GM19438 (cell line): ENCODE data around the gene JAKMIP1.
"Not testable (repeated sequence)": the region's sequence is repeated elsewhere in the genome, so short reads cannot be mapped to it uniquely, and the experiment has no call there.

ENCODE experiments used
- ATAC-seq: cut with Tn5 transposase; IDR thresholded peaks from one replicate; pipeline ENCODE4 v1.9.1; 2021; ENCODE audit warnings: low read depth; ENCODE audit not compliant: unreplicated experiment

The JAKMIP1 gene

GRCh38 chr4:6229671-6230501 is 29.5 kb upstream of the JAKMIP1 start:
- no peak for ATAC-seq

GRCh38 chr4:6229095-6229494 is 28.7 kb upstream of the JAKMIP1 start:
- ATAC-seq = no peak

- no peak for ATAC-seq
Observed at GRCh38 chr4:6228158-6229067, 28.1 kb upstream of the JAKMIP1 start.

GRCh38 chr4:6227412-6228157 is 27.2 kb upstream of the JAKMIP1 start:
- ATAC-seq = no peak

- no peak for ATAC-seq
Observed at GRCh38 chr4:6226506-6226905, 26.2 kb upstream of the JAKMIP1 start.

- no peak for ATAC-seq
Observed at GRCh38 chr4:6225469-6225868, 25.1 kb upstream of the JAKMIP1 start.

GRCh38 chr4:6224735-6225134 is 24.4 kb upstream of the JAKMIP1 start:
- no peak for ATAC-seq

GRCh38 chr4:6222761-6223292 is 22.5 kb upstream of the JAKMIP1 start:
- ATAC-seq = no peak

- ATAC-seq = no peak
Observed at GRCh38 chr4:6221851-6222760, 21.8 kb upstream of the JAKMIP1 start.

GRCh38 chr4:6221301-6221850 is 21.0 kb upstream of the JAKMIP1 start:
- no peak for ATAC-seq

- peak; percentile 77 for ATAC-seq
Observed at GRCh38 chr4:6217716-6218381, 17.5 kb upstream of the JAKMIP1 start.

- no peak for ATAC-seq
Observed at GRCh38 chr4:6216588-6216987, 16.2 kb upstream of the JAKMIP1 start.

GRCh38 chr4:6209921-6210320 is 9.6 kb upstream of the JAKMIP1 start:
- ATAC-seq = no peak

- ATAC-seq = not testable (repeated sequence)
Observed at GRCh38 chr4:6209291-6209690, 8.9 kb upstream of the JAKMIP1 start.

- no peak for ATAC-seq
Observed at GRCh38 chr4:6208416-6208815, 8.1 kb upstream of the JAKMIP1 start.

- no peak for ATAC-seq
Observed at GRCh38 chr4:6207602-6208001, 7.3 kb upstream of the JAKMIP1 start.

- no peak for ATAC-seq
Observed at GRCh38 chr4:6206771-6207290, 6.5 kb upstream of the JAKMIP1 start.

- ATAC-seq = no peak
Observed at GRCh38 chr4:6205973-6206372, 5.6 kb upstream of the JAKMIP1 start.

- ATAC-seq = no peak
Observed at GRCh38 chr4:6205567-6205931, 5.2 kb upstream of the JAKMIP1 start.
